NT2/D1 (cell line): ENCODE results near the gene TRIM8.

Experiments used
- SUZ12 ChIP-seq: IDR thresholded peaks from 2 replicates; pipeline ENCODE4 v1.6.1; 2011; ENCODE audit not compliant: insufficient read length, insufficient read depth; ENCODE audit errors: extremely low read depth
- YY1 ChIP-seq: IDR thresholded peaks from 2 replicates; pipeline ENCODE4 v1.6.1; 2011; ENCODE audit not compliant: insufficient read length, insufficient read depth
- ZNF274 ChIP-seq: IDR thresholded peaks from 2 replicates; pipeline ENCODE4 v1.6.1; 2011; ENCODE audit warnings: mild to moderate bottlenecking, low read depth, low read length

DNA sequence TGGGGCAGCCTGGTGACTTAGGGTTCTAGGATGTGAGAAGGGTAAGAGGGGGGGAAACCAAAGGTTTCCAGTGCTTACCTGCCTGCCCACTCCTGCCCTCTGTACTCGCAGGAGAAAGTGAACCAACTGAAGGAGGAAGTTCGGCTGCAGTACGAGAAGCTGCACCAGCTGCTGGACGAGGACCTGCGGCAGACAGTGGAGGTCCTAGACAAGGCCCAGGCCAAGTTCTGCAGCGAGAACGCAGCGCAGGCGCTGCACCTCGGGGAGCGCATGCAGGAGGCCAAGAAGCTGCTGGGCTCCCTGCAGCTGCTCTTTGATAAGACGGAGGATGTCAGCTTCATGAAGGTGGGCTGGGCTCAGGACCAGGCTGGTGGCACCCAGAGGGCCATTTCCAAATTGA lies 10.7 kb downstream of the TRIM8 start:
- TF ChIP-seq ZNF274, result no peak
- TF ChIP-seq YY1, result no peak
- TF ChIP-seq SUZ12, result no peak
